ENCODE measurements around the gene PAIP2B.

PAIP2B gene

GRCh38 chr2:71166812-71167211, 60.1 kb downstream of the PAIP2B start:
- no peak for TF ChIP-seq ZBTB7A (IDR thresholded peaks at IDR 0.05; ENCODE audit: low read depth)
- no peak for TF ChIP-seq REST (IDR thresholded peaks at IDR 0.05; ENCODE audit: low read depth)
- no peak for TF ChIP-seq EP300 (IDR thresholded peaks at IDR 0.05; ENCODE audit: borderline replicate concordance)

GRCh38 chr2:71157124-71157793, 69.6 kb downstream of the PAIP2B start:
- TF ChIP-seq MAX (IDR thresholded peaks at IDR 0.05) (no peak), CREB1 (IDR thresholded peaks at IDR 0.05; ENCODE audit: low read depth) (no peak), REST (IDR thresholded peaks at IDR 0.05; ENCODE audit: low read depth) (peak; percentile 45), EGR1 (IDR thresholded peaks at IDR 0.05) (no peak), RAD21 (IDR thresholded peaks at IDR 0.05; ENCODE audit: low read depth) (peak; percentile 84), FOXM1 (IDR thresholded peaks at IDR 0.05; ENCODE audit: borderline replicate concordance, low read depth) (no peak)

GRCh38 chr2:71156573-71156972, 70.3 kb downstream of the PAIP2B start:
- TF ChIP-seq FOXM1 (IDR thresholded peaks at IDR 0.05; ENCODE audit: borderline replicate concordance, low read depth) (no peak), RAD21 (IDR thresholded peaks at IDR 0.05; ENCODE audit: low read depth) (no peak), EP300 (IDR thresholded peaks at IDR 0.05; ENCODE audit: borderline replicate concordance) (no peak), CEBPB (IDR thresholded peaks at IDR 0.05) (no peak), TEAD4 (IDR thresholded peaks at IDR 0.05) (no peak), EGR1 (IDR thresholded peaks at IDR 0.05) (no peak), USF1 (IDR thresholded peaks at IDR 0.05) (no peak), TAF1 (IDR thresholded peaks at IDR 0.05; ENCODE audit: low read depth) (no peak), MAX (IDR thresholded peaks at IDR 0.05) (no peak), YY1 (IDR thresholded peaks at IDR 0.05; ENCODE audit: low read depth) (no peak), CREB1 (IDR thresholded peaks at IDR 0.05; ENCODE audit: low read depth) (no peak), ZBTB7A (IDR thresholded peaks at IDR 0.05; ENCODE audit: low read depth) (no peak), NFIC (IDR thresholded peaks at IDR 0.05) (no peak), TCF12 (IDR thresholded peaks at IDR 0.05; ENCODE audit: low read depth) (no peak), REST (IDR thresholded peaks at IDR 0.05; ENCODE audit: low read depth) (no peak)

- TF ChIP-seq YY1 (IDR thresholded peaks at IDR 0.05; ENCODE audit: low read depth) (no peak), CEBPB (IDR thresholded peaks at IDR 0.05) (no peak), FOXM1 (IDR thresholded peaks at IDR 0.05; ENCODE audit: borderline replicate concordance, low read depth) (no peak), NFIC (IDR thresholded peaks at IDR 0.05) (no peak), EP300 (IDR thresholded peaks at IDR 0.05; ENCODE audit: borderline replicate concordance) (no peak), USF1 (IDR thresholded peaks at IDR 0.05) (no peak)
Observed at GRCh38 chr2:71155846-71156245, 71.1 kb downstream of the PAIP2B start.

GRCh38 chr2:71154798-71155197, 72.1 kb downstream of the PAIP2B start:
- TF ChIP-seq CREB1 (IDR thresholded peaks at IDR 0.05; ENCODE audit: low read depth), result no peak
- TF ChIP-seq RAD21 (IDR thresholded peaks at IDR 0.05; ENCODE audit: low read depth), result peak; percentile 33; the same call in 1 of the 2 replicates
- TF ChIP-seq FOXM1 (IDR thresholded peaks at IDR 0.05; ENCODE audit: borderline replicate concordance, low read depth), result no peak
- TF ChIP-seq TEAD4 (IDR thresholded peaks at IDR 0.05), result no peak

All from Ishikawa (cell line).